CD14-positive monocyte (primary cell): ENCODE data around the gene CTNND2. TPM values are rescaled to one million over a fixed set of nuclear protein-coding genes. Genes with fewer than 3 reads are reported as not detected.

Source experiments
- DNase-seq, 3 donors: peaks; one replicate each; pipeline ENCODE4 v3.0.0-alpha.2; 2011 to 2022
- H2AFZ ChIP-seq: 2 replicates; pipeline ENCODE4 v1.6.0; 2012; ENCODE audit warnings: mild to moderate bottlenecking, low read depth, low read length, inconsistent platforms; ENCODE audit not compliant: insufficient read depth, poor library complexity, severe bottlenecking
- H3K27ac ChIP-seq, 2 donors: 1 replicate in 1 of 2; 2 replicates in 1 of 2; pipeline ENCODE4 v1.5.1; 2012 to 2013; ENCODE audit warnings: low read length in 2 of 2, control low read depth in 1 of 2, inconsistent platforms in 1 of 2, low read depth in 1 of 2, mild to moderate bottlenecking in 1 of 2
- H3K27me3 ChIP-seq, 2 donors: one replicate each; pipeline versions ENCODE4 v1.6.0 to v1.6.1; 2011 to 2013; ENCODE audit warnings: low read length in 2 of 2; ENCODE audit not compliant: control insufficient read depth in 2 of 2, insufficient read depth in 2 of 2
- H3K36me3 ChIP-seq, 2 donors: replicated peaks in 1 of 2; 1 replicate in 1 of 2; 2 replicates in 1 of 2; pipeline versions ENCODE4 v1.5.1 to v1.6.1; 2012 to 2013; ENCODE audit warnings: low read length in 2 of 2, control low read depth in 1 of 2, inconsistent platforms in 1 of 2, mild to moderate bottlenecking in 1 of 2; ENCODE audit not compliant: insufficient read depth in 2 of 2, control insufficient read depth in 1 of 2
- H3K4me1 ChIP-seq, 2 donors: 1 replicate in 1 of 2; 2 replicates in 1 of 2; pipeline versions ENCODE4 v1.5.1 to v1.6.1; 2012 to 2013; ENCODE audit warnings: low read length in 2 of 2, control low read depth in 1 of 2, inconsistent platforms in 1 of 2, mild to moderate bottlenecking in 1 of 2, moderate library complexity in 1 of 2; ENCODE audit not compliant: insufficient read depth in 2 of 2, control insufficient read depth in 1 of 2
- H3K4me2 ChIP-seq: replicated peaks from 2 replicates; pipeline ENCODE3; 2012; ENCODE audit warnings: low read length, moderate library complexity, mild to moderate bottlenecking; ENCODE audit not compliant: poor library complexity, severe bottlenecking; ENCODE audit errors: extremely low read depth
- H3K4me3 ChIP-seq, 3 experiments: fragments of 200-600 bp in 1 of 3; sonication (generic) in 1 of 3; replicated peaks in 1 of 3; 1 replicate in 2 of 3; 2 replicates in 1 of 3; pipeline ENCODE4 v1.5.1; 2011 to 2013; ENCODE audit warnings: low read length in 3 of 3, mild to moderate bottlenecking in 3 of 3, control low read depth in 2 of 3, low read depth in 2 of 3, inconsistent platforms in 1 of 3, moderate library complexity in 1 of 3
- H3K79me2 ChIP-seq: 2 replicates; pipeline ENCODE4 v1.6.0; 2012; ENCODE audit warnings: mild to moderate bottlenecking, control low read depth, inconsistent platforms, low read length, moderate library complexity; ENCODE audit not compliant: insufficient read depth
- H3K9ac ChIP-seq: 2 replicates; pipeline ENCODE4 v1.6.0; 2017; ENCODE audit warnings: low read length, mild to moderate bottlenecking; ENCODE audit not compliant: insufficient read depth, poor library complexity, severe bottlenecking
- H3K9me3 ChIP-seq, 2 donors: replicated peaks in 1 of 2; 1 replicate in 1 of 2; 2 replicates in 1 of 2; pipeline versions ENCODE4 v1.5.1 to v1.6.1; 2012 to 2013; ENCODE audit warnings: low read length in 2 of 2, control low read depth in 1 of 2; ENCODE audit not compliant: control insufficient read depth in 1 of 2, insufficient read depth in 1 of 2
- H4K20me1 ChIP-seq: 2 replicates; pipeline ENCODE4 v1.6.0; 2012; ENCODE audit warnings: mild to moderate bottlenecking, low read length, control low read depth, moderate library complexity; ENCODE audit not compliant: insufficient read depth
- H3K27ac Mint-ChIP-seq, 7 donors: one replicate each; pipeline ENCODE4 v1.8.0; 2020; ENCODE audit warnings: mild to moderate bottlenecking in 7 of 7, mixed read lengths in 7 of 7, moderate library complexity in 6 of 7, inconsistent platforms in 2 of 7
- H3K27me3 Mint-ChIP-seq, 3 donors: one replicate each; pipeline ENCODE4 v1.8.0; 2021 to 2022; ENCODE audit warnings: low read depth in 3 of 3, mild to moderate bottlenecking in 3 of 3, mixed read lengths in 3 of 3, moderate library complexity in 3 of 3, inconsistent platforms in 1 of 3
- H3K36me3 Mint-ChIP-seq, 2 donors: one replicate each; pipeline ENCODE4 v1.8.0; 2020; ENCODE audit warnings: mixed read lengths in 2 of 2, inconsistent platforms in 1 of 2, mild to moderate bottlenecking in 1 of 2
- H3K4me1 Mint-ChIP-seq: one replicate; pipeline ENCODE4 v1.8.0; 2020; ENCODE audit warnings: mild to moderate bottlenecking, mixed read lengths
- H3K4me3 Mint-ChIP-seq, 2 donors: one replicate each; pipeline ENCODE4 v1.8.0; 2020; ENCODE audit warnings: mild to moderate bottlenecking in 2 of 2, mixed read lengths in 2 of 2, moderate library complexity in 1 of 2
- H3K9me3 Mint-ChIP-seq, 7 donors: one replicate each; pipeline ENCODE4 v1.8.0; 2020 to 2022; ENCODE audit warnings: mixed read lengths in 7 of 7, mild to moderate bottlenecking in 6 of 7, moderate library complexity in 6 of 7, inconsistent platforms in 2 of 7
- CTCF ChIP-seq: fragments of 200-600 bp; IDR thresholded peaks from one replicate; pipeline ENCODE4 v1.8.0; 2022; ENCODE audit warnings: antibody characterized with exemption, mild to moderate bottlenecking
- WGBS: methylation state at CpG from one replicate; pipeline ENCODE4 v1.1.5; 2013; ENCODE audit warnings: missing lambda C conversion rate; ENCODE audit not compliant: insufficient coverage; 5-methylcytosine and 5-hydroxymethylcytosine counted together
- intact Hi-C, 2 donors: fragments of 100-400 bp; cut with micrococcal nuclease; formaldehyde crosslinking; loops; one replicate each; pipeline versions ENCODE4 v1.15.0 to v1.15.1; 2023
- polyA plus RNA-seq, 3 donors: library from polyadenylated mRNA; depleted of rRNA in 1 of 3; unstranded in 2 of 3; stranded (reverse) in 1 of 3; fragments of 300-500 nt in 2 of 3; fragments of >200 nt in 1 of 3; fragmentation: Illumina TruSeq in 2 of 3; gene quantifications; 1 replicate in 2 of 3; 2 replicates in 1 of 3; pipeline ENCODE4 v1.2.3, GENCODE V29; 2012 to 2021

CTNND2 gene
- polyA plus RNA-seq, 3 donors: not detected

GRCh38 chr5:11777096-11777495 lies 127.2 kb downstream of the CTNND2 start:
- Histone ChIP-seq H2AFZ (no peak overlapping the region), H3K27ac (no peak overlapping the region), H3K9me3 (no peaks in the 10 kb centered on the region), H3K27me3 (no peaks in the 10 kb centered on the region), H3K4me1 (no peaks in the 10 kb centered on the region), H3K79me2 (no peaks in the 10 kb centered on the region), H3K4me3 (no peak overlapping the region), H3K36me3 (no peaks in the 10 kb centered on the region), H4K20me1 (no peaks in the 10 kb centered on the region), H3K9ac (no peak overlapping the region), H3K4me2 (no peak overlapping the region)
- no peak for TF ChIP-seq CTCF
- DNase-seq: no peak
- H3K27ac Mint-ChIP-seq: no peak overlapping the region
- no peak overlapping the region for H3K4me3 Mint-ChIP-seq
- intact Hi-C loops: no loop called here
- peaks cover 0 to 3% (median 0%) of the 10 kb centered on the region in 3 donors for H3K27me3 Mint-ChIP-seq
- peaks cover 0 to 8% (median 3%) of the 10 kb centered on the region in 7 donors for H3K9me3 Mint-ChIP-seq
- no peaks in the 10 kb centered on the region for H3K4me1 Mint-ChIP-seq
- WGBS: no CpG with 5 or more reads among the region's 2 CpGs
- no peaks in the 10 kb centered on the region for H3K36me3 Mint-ChIP-seq

GRCh38 chr5:11770310-11770709 lies 133.9 kb downstream of the CTNND2 start:
- Histone ChIP-seq H2AFZ (no peak overlapping the region), H3K27ac (no peak overlapping the region), H3K27me3 (no peaks in the 10 kb centered on the region), H3K4me1 (no peaks in the 10 kb centered on the region), H3K4me3 (no peak overlapping the region), H3K79me2 (no peaks in the 10 kb centered on the region), H3K9ac (no peak overlapping the region), H4K20me1 (no peaks in the 10 kb centered on the region), H3K36me3 (no peaks in the 10 kb centered on the region), H3K9me3 (peaks cover 0 to 3% of the 10 kb centered on the region in 2 donors), H3K4me2 (no peak overlapping the region)
- Mint-ChIP-seq H3K27me3 (peaks cover 0 to 2% (median 2%) of the 10 kb centered on the region in 3 donors), H3K36me3 (no peaks in the 10 kb centered on the region), H3K4me3 (no peak overlapping the region), H3K9me3 (peaks cover 0 to 5% (median 3%) of the 10 kb centered on the region in 7 donors), H3K27ac (no peak overlapping the region), H3K4me1 (no peaks in the 10 kb centered on the region)
- TF ChIP-seq CTCF: no peak
- intact Hi-C loops: no loop called here
- WGBS: no CpG with 5 or more reads among the region's 2 CpGs
- no peak for DNase-seq
